CD4-positive, alpha-beta memory T cell (primary cell): ENCODE results near the gene ACKR1. TPM values are rescaled to one million over a fixed set of nuclear protein-coding genes. Genes with fewer than 3 reads are reported as not detected.

Experiments
- CTCF ChIA-PET: fragments of 350-600 bp; sonication (Branson Sonifier 250); formaldehyde crosslinking; loops from one replicate; lab custom pipeline; 2021; ENCODE audit warnings: inconsistent platforms; ENCODE audit not compliant: partially characterized antibody; lab: Charles Lee
- POLR2A ChIA-PET: fragments of 350-600 bp; sonication (Branson Sonifier 250); formaldehyde crosslinking; loops from one replicate; lab custom pipeline; 2021; ENCODE audit not compliant: partially characterized antibody; lab: Charles Lee
- DNase-seq, 5 donors: peaks; one replicate each; pipeline versions ENCODE4 v3.0.0 to v3.0.0-alpha.2; 2020 to 2022; ENCODE audit warnings: mixed read lengths in 1 of 5
- H3K27ac ChIP-seq: one replicate; pipeline ENCODE4 v1.7.0; 2013; ENCODE audit warnings: low read depth, low read length
- H3K27me3 ChIP-seq: 2 replicates; pipeline ENCODE4 v1.7.0; 2013; ENCODE audit warnings: mild to moderate bottlenecking, low read length, moderate library complexity; ENCODE audit not compliant: insufficient read depth
- H3K36me3 ChIP-seq: 2 replicates; pipeline ENCODE4 v1.7.0; 2013; ENCODE audit warnings: mild to moderate bottlenecking, low read length, moderate library complexity; ENCODE audit not compliant: insufficient read depth
- H3K4me1 ChIP-seq: 2 replicates; pipeline ENCODE4 v1.7.0; 2013; ENCODE audit warnings: mild to moderate bottlenecking, low read length, moderate library complexity; ENCODE audit not compliant: insufficient read depth
- H3K4me3 ChIP-seq, 2 donors: one replicate each; pipeline ENCODE4 v1.7.0; 2013; ENCODE audit warnings: low read length in 2 of 2, mild to moderate bottlenecking in 1 of 2
- H3K9me3 ChIP-seq, 2 donors: one replicate each; pipeline ENCODE4 v1.7.0; 2013; ENCODE audit warnings: low read length in 2 of 2, control low read depth in 1 of 2; ENCODE audit not compliant: control insufficient read depth in 1 of 2
- H3K27ac Mint-ChIP-seq, 7 donors: one replicate each; pipeline ENCODE4 v1.8.0; 2020 to 2021; ENCODE audit warnings: mixed read lengths in 7 of 7, mild to moderate bottlenecking in 6 of 7, inconsistent platforms in 3 of 7, moderate library complexity in 3 of 7
- H3K27me3 Mint-ChIP-seq, 2 donors: one replicate each; pipeline ENCODE4 v1.8.0; 2020 to 2021; ENCODE audit warnings: mixed read lengths in 2 of 2
- H3K36me3 Mint-ChIP-seq, 2 donors: one replicate each; pipeline ENCODE4 v1.8.0; 2020 to 2021; ENCODE audit warnings: mixed read lengths in 2 of 2, inconsistent platforms in 1 of 2, mild to moderate bottlenecking in 1 of 2
- H3K4me1 Mint-ChIP-seq, 4 donors: one replicate each; pipeline ENCODE4 v1.8.0; 2020 to 2021; ENCODE audit warnings: mixed read lengths in 4 of 4, mild to moderate bottlenecking in 1 of 4
- H3K4me3 Mint-ChIP-seq, 8 donors: one replicate each; pipeline ENCODE4 v1.8.0; 2020 to 2021; ENCODE audit warnings: mixed read lengths in 8 of 8, mild to moderate bottlenecking in 7 of 8, moderate library complexity in 6 of 8, inconsistent platforms in 3 of 8
- H3K9me3 Mint-ChIP-seq, 8 donors: one replicate each; pipeline ENCODE4 v1.8.0; 2020 to 2021; ENCODE audit warnings: mixed read lengths in 8 of 8, mild to moderate bottlenecking in 5 of 8, inconsistent platforms in 3 of 8, moderate library complexity in 1 of 8
- intact Hi-C: fragments of 100-400 bp; cut with micrococcal nuclease; formaldehyde crosslinking; loops from one replicate; pipeline ENCODE4 v1.15.1; 2023
- polyA plus RNA-seq, 2 donors: library from polyadenylated mRNA; unstranded; fragments of 300-500 nt; fragmentation: Illumina TruSeq; gene quantifications; one replicate each; pipeline ENCODE4 v1.2.3, GENCODE V29; 2021
- total RNA-seq, 2 experiments: library from RNA; stranded (reverse); gene quantifications; one replicate each; pipeline ENCODE4 v1.2.3, GENCODE V29; 2021

The ACKR1 gene
- total and polyA plus RNA-seq, 4 experiments from 2014 or later = not detected

DNA sequence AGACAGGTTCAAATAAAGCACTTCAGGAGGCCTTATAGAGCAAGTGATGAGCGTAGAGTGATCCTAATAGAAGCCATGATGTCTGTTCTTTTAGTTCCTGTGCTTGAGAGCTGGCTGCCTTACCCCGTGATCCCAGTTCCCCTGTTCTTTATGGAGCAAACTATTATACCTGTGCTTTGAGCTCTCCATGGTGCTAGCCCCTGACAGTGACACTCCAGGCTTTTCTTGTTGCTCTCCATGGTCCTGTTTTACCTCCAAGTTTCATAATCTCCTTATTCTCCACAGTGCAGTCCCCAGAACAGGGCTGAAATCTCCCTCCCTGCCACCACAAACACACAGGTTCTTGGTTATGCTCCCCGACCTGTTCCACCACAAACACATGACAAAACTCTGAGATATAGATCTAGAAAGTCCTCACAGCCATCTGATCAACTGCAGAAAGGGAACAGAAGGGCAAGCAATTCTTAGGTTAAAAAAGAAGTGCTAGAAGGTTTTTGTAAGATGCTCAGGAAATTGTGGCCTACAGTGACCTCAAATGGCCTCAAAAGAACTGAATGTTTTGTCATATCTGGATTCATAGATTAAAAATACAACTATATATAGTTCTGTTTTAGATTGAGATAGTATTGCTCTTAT, 27.3 kb upstream of the ACKR1 start:
- Histone ChIP-seq H3K4me3 (no peak overlapping the region), H3K36me3 (no peaks in the 10 kb centered on the region), H3K27me3 (peaks cover 15% of the 10 kb centered on the region), H3K4me1 (no peaks in the 10 kb centered on the region), H3K9me3 (no peaks in the 10 kb centered on the region), H3K27ac (no peak overlapping the region)
- H3K36me3 Mint-ChIP-seq = no peaks in the 10 kb centered on the region
- DNase-seq = peak in 4 of 5 donors; percentile 20 to 29 (median 22)
- intact Hi-C loops = no loop called here
- peaks cover 32 to 46% of the 10 kb centered on the region in 2 donors for H3K27me3 Mint-ChIP-seq
- no peak overlapping the region for H3K4me3 Mint-ChIP-seq
- H3K4me1 Mint-ChIP-seq = no peaks in the 10 kb centered on the region
- peaks cover 0 to 3% (median 0%) of the 10 kb centered on the region in 8 donors for H3K9me3 Mint-ChIP-seq
- ChIA-PET POLR2A (no interaction called here), CTCF (interaction anchor here (0.9 kb wide), 1 partner anchor 33 kb away, joined by 3 read pairs; no protein-coding TSS in a partner anchor)
- no peak overlapping the region for H3K27ac Mint-ChIP-seq

DNA sequence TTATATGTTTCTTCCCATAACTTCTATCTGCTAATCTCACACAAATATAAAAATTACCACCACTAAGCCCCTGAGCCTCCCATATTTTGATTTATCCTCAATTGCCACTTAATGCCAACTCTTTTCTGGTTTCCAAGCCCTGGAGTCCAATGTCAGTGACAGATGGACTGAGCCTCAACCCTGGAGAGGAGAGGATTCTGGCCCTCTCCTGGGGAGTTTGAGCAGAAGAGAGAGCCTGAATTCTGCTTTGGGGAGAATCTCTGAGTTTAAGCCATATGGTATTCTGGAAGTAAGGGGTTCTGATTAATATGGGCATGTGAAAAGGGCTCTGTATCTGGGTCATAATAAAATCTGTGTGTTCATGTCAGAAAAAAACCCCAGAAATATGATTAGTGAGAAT, 24.8 kb upstream of the ACKR1 start:
- no peak for DNase-seq
- H3K27ac ChIP-seq = no peak overlapping the region
- H3K27me3 ChIP-seq = peaks cover 10% of the 10 kb centered on the region
- H3K4me1 ChIP-seq = no peaks in the 10 kb centered on the region
- no peaks in the 10 kb centered on the region for H3K36me3 ChIP-seq
- intact Hi-C loops = no loop called here
- H3K27ac Mint-ChIP-seq = no peak overlapping the region
- peaks cover 0 to 3% (median 0%) of the 10 kb centered on the region in 8 donors for H3K9me3 Mint-ChIP-seq
- H3K9me3 ChIP-seq = no peaks in the 10 kb centered on the region
- no peaks in the 10 kb centered on the region for H3K36me3 Mint-ChIP-seq
- no peak overlapping the region for H3K4me3 Mint-ChIP-seq
- CTCF ChIA-PET = no interaction called here
- POLR2A ChIA-PET = no interaction called here
- peaks cover 30 to 38% of the 10 kb centered on the region in 2 donors for H3K27me3 Mint-ChIP-seq
- no peak overlapping the region for H3K4me3 ChIP-seq
- no peaks in the 10 kb centered on the region for H3K4me1 Mint-ChIP-seq

DNA sequence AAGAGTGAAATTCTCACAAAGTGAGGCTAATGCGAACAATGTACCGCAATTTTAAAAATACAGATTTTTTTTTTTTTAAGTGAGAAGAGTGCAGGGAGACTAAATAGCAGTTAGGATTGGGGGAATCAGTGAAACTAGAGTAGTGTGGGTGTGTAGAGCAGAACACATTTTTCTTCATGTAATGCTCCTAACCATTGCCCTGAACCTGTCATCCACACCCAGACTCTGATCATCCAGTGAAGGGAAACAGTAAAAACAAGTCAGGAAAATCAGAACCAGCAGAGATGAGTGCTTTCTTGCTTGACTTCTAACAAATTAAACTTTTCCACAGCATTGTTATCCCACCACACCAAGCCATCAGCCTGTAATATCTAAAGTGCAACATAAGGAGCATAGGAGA, 24.2 kb upstream of the ACKR1 start:
- Histone ChIP-seq H3K36me3 (no peaks in the 10 kb centered on the region), H3K9me3 (no peaks in the 10 kb centered on the region), H3K27me3 (peaks cover 13% of the 10 kb centered on the region), H3K4me3 (no peak overlapping the region), H3K4me1 (no peaks in the 10 kb centered on the region), H3K27ac (no peak overlapping the region)
- Mint-ChIP-seq H3K4me1 (no peaks in the 10 kb centered on the region), H3K27me3 (peaks cover 30 to 38% of the 10 kb centered on the region in 2 donors), H3K4me3 (no peak overlapping the region), H3K27ac (no peak overlapping the region), H3K9me3 (peaks cover 0 to 3% (median 0%) of the 10 kb centered on the region in 8 donors), H3K36me3 (no peaks in the 10 kb centered on the region)
- intact Hi-C loops = no loop called here
- CTCF ChIA-PET = no interaction called here
- DNase-seq = no peak
- POLR2A ChIA-PET = no interaction called here

DNA sequence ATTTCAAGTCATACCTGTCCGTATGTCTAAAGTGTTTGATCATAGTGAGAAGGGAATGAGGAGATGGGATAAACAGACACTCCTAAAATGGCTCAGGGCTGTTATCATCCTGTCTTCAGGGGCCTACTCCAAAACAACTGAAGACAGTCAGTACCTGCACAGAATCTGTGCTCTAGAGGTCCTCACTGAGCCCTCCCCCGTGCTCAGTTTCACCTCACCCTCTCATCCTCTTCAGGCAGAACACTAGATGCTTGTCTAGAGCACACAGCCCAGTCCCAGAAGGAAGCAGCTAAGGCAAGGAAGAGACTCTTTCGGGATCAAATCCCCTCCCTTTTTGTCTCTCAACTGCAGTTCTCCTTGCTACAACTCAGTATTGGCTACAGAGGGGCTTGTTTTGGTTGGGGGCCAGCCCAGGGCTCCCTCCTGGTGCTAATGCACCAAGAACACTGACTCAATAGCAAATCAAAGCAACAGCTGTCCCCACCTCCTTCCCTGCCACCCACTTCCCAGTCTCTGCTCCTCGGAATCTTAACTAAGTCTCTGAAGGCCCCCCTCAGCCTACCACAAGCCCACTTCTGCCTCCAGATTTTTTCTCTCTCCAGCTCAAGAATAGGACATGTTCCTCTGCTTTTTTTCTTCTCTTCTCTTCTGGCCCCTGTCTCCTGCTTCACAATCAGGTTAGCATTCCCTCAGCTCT, 23.2 kb upstream of the ACKR1 start:
- ChIA-PET POLR2A (no interaction called here), CTCF (interaction anchor here (1.1 kb wide), 1 partner anchor 20 kb away, joined by 3 read pairs; no protein-coding TSS in a partner anchor)
- no peaks in the 10 kb centered on the region for H3K4me1 ChIP-seq
- DNase-seq = no peak
- H3K27me3 ChIP-seq = peaks cover 13% of the 10 kb centered on the region
- peaks cover 35 to 42% of the 10 kb centered on the region in 2 donors for H3K27me3 Mint-ChIP-seq
- H3K4me1 Mint-ChIP-seq = no peaks in the 10 kb centered on the region
- no peaks in the 10 kb centered on the region for H3K36me3 ChIP-seq
- H3K9me3 ChIP-seq = no peaks in the 10 kb centered on the region
- no peaks in the 10 kb centered on the region for H3K36me3 Mint-ChIP-seq
- no peak overlapping the region for H3K27ac Mint-ChIP-seq
- no peak overlapping the region for H3K4me3 ChIP-seq
- H3K4me3 Mint-ChIP-seq = no peak overlapping the region
- peaks cover 0 to 3% (median under 1%) of the 10 kb centered on the region in 8 donors for H3K9me3 Mint-ChIP-seq
- no peak overlapping the region for H3K27ac ChIP-seq
- intact Hi-C loops = no loop called here

DNA sequence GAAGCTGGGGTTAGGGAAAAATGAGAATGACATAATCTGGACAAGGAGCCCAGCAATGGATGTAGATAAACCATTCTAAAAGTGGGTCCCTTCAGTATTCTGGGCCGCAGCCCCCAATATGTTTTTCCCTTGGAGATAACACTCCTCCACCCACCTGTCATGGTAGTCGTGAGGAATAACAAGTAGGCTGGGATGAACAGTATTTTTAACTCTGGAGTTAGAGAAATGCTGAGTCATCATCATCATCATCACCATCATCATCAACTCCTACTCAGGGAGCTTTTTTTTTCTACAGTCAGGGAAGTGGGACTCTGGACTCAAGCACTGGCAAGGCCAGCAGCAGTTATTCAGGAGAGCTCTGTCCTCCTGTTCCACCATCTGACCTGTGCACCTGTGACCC, 20.5 kb upstream of the ACKR1 start:
- peaks cover 2 to 7% (median 6%) of the 10 kb centered on the region in 4 donors for H3K4me1 Mint-ChIP-seq
- CTCF ChIA-PET = interaction anchor here (1.5 to 2.3 kb wide), 3 partner anchors 14 to 29 kb away, joined by 4 to 6 read pairs (median 6); no protein-coding TSS in a partner anchor

DNA sequence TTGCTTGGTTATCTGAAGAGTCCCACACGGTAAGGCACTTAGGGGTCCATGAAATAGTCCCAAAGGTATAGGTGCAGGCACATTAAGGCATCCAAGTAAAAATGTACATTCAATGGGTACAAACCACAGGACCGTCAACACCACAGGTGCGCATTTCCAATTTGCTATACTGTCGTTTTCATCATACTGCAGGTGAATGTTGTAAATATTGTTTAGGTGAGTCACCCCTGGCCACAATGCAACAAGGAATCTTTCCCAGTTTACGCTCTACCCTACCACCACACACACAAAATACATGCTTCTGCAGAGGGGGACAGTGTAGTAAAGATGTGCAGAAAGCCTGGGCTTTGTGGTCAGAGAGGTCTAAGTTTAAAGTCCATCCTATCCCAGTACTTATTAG, 19.6 kb upstream of the ACKR1 start:
- Histone ChIP-seq H3K9me3 (no peaks in the 10 kb centered on the region), H3K4me1 (no peaks in the 10 kb centered on the region), H3K27me3 (peaks cover 13% of the 10 kb centered on the region), H3K4me3 (no peak overlapping the region), H3K36me3 (no peaks in the 10 kb centered on the region), H3K27ac (no peak overlapping the region)
- no peak overlapping the region for H3K27ac Mint-ChIP-seq
- intact Hi-C loops = no loop called here
- ChIA-PET CTCF (no interaction called here), POLR2A (no interaction called here)
- H3K9me3 Mint-ChIP-seq = peaks cover 0 to 3% (median 0%) of the 10 kb centered on the region in 8 donors
- no peak for DNase-seq
- H3K4me1 Mint-ChIP-seq = peaks cover 2 to 7% (median 6%) of the 10 kb centered on the region in 4 donors
- H3K36me3 Mint-ChIP-seq = no peaks in the 10 kb centered on the region
- no peak overlapping the region for H3K4me3 Mint-ChIP-seq
- peaks cover 40 to 50% of the 10 kb centered on the region in 2 donors for H3K27me3 Mint-ChIP-seq

More for the DNA sequence above, 20.5 kb upstream of the ACKR1 start:
- Mint-ChIP-seq H3K4me3 (no peak overlapping the region), H3K36me3 (no peaks in the 10 kb centered on the region), H3K27ac (no peak overlapping the region), H3K27me3 (peaks cover 42 to 49% of the 10 kb centered on the region in 2 donors), H3K9me3 (peaks cover 0 to 3% (median 0%) of the 10 kb centered on the region in 8 donors)
- no peaks in the 10 kb centered on the region for H3K4me1 ChIP-seq
- no peak overlapping the region for H3K27ac ChIP-seq
- DNase-seq = no peak
- intact Hi-C loops = no loop called here
- no peak overlapping the region for H3K4me3 ChIP-seq
- H3K36me3 ChIP-seq = no peaks in the 10 kb centered on the region
- POLR2A ChIA-PET = no interaction called here
- H3K9me3 ChIP-seq = no peaks in the 10 kb centered on the region
- peaks cover 16% of the 10 kb centered on the region for H3K27me3 ChIP-seq

DNA sequence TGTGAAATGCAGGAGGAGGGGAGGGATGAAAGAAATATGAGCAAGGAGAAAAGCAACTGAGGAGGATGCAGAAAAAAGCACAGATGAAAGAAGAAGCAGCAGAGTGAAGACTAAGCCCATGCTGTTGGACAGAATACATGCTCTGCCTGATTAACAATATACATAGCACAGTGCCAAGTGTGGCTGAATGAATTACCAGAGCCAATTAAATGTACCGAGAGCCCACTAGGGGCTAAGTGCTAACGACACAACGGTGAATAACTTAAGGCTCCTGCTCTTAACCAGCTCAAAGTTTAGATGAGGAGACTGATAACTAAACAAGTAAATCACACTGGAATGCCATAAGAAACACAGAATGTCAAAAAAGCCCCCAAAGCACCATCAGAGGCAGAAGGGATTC, 17.6 kb upstream of the ACKR1 start:
- H3K36me3 Mint-ChIP-seq = no peaks in the 10 kb centered on the region
- no peak for DNase-seq
- H3K4me3 Mint-ChIP-seq = no peak overlapping the region
- intact Hi-C loops = no loop called here
- Histone ChIP-seq H3K4me1 (no peaks in the 10 kb centered on the region), H3K36me3 (no peaks in the 10 kb centered on the region), H3K27me3 (peaks cover 7% of the 10 kb centered on the region), H3K9me3 (no peaks in the 10 kb centered on the region), H3K27ac (no peak overlapping the region), H3K4me3 (no peak overlapping the region)
- ChIA-PET CTCF (no interaction called here), POLR2A (no interaction called here)
- H3K27me3 Mint-ChIP-seq = peaks cover 34 to 52% of the 10 kb centered on the region in 2 donors
- H3K4me1 Mint-ChIP-seq = peaks cover 2 to 7% (median 6%) of the 10 kb centered on the region in 4 donors
- no peak overlapping the region for H3K27ac Mint-ChIP-seq
- H3K9me3 Mint-ChIP-seq = peaks cover 0 to 3% (median 0%) of the 10 kb centered on the region in 8 donors
